Astrocyte of the cerebellum (primary cell): ENCODE data around the gene CDC14A.

ENCODE experiments used
- DNase-seq: peaks from one replicate; pipeline ENCODE4 v3.0.0-alpha.2; 2011; ENCODE audit warnings: low read depth
- H3K4me3 ChIP-seq: 2 replicates; pipeline ENCODE4 v1.5.1; 2011; ENCODE audit warnings: mild to moderate bottlenecking, low read depth, low read length, moderate library complexity
- in situ Hi-C: cut with HindIII; loops from 2 replicates; pipeline ENCODE4 v1.10.0; 2017; ENCODE audit warnings: low sequenced_read_pairs
- TF ChIP-seq, protein P1 (sequence below): IDR thresholded peaks from 2 replicates; pipeline ENCODE4 v1.5.1; 2012; ENCODE audit warnings: low read length, low read depth, moderate library complexity, mild to moderate bottlenecking; ENCODE audit errors: missing control alignments

CDC14A gene

GRCh38 chr1:100552031-100552430 is 199.7 kb downstream of the CDC14A start:
- H3K4me3 ChIP-seq: no peak overlapping the region
- no peak for DNase-seq
- in situ Hi-C loops: no loop called here
- TF ChIP-seq, protein P1, sequence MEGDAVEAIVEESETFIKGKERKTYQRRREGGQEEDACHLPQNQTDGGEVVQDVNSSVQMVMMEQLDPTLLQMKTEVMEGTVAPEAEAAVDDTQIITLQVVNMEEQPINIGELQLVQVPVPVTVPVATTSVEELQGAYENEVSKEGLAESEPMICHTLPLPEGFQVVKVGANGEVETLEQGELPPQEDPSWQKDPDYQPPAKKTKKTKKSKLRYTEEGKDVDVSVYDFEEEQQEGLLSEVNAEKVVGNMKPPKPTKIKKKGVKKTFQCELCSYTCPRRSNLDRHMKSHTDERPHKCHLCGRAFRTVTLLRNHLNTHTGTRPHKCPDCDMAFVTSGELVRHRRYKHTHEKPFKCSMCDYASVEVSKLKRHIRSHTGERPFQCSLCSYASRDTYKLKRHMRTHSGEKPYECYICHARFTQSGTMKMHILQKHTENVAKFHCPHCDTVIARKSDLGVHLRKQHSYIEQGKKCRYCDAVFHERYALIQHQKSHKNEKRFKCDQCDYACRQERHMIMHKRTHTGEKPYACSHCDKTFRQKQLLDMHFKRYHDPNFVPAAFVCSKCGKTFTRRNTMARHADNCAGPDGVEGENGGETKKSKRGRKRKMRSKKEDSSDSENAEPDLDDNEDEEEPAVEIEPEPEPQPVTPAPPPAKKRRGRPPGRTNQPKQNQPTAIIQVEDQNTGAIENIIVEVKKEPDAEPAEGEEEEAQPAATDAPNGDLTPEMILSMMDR: no peak

GRCh38 chr1:100552922-100553321 is 200.6 kb downstream of the CDC14A start:
- DNase-seq: no peak
- no peak overlapping the region for H3K4me3 ChIP-seq
- TF ChIP-seq, protein P1: no peak
- in situ Hi-C loops: no loop called here

DNA sequence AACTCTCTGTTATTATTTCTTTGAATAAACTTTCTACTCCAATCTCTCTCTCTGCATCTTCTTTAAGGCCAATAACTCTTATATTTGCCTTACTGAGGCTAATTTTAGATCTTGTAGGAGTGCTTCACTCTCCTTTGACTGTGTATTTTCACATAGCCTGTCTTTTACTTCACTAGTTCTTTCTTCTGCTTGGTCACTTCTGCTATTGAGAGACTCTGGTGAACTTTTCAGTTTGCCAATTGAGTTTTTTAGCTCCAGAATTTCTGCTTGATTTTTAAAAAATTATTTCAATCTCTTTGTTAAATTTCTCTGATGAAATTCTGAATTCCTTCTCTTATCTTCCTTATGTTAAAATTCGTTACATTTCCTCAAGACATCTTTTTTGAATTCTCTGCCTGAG is 203.9 kb downstream of the CDC14A start:
- no peak overlapping the region for H3K4me3 ChIP-seq
- in situ Hi-C loops: no loop called here
- TF ChIP-seq, protein P1: no peak
- DNase-seq: no peak

GRCh38 chr1:100556925-100557605 is 204.8 kb downstream of the CDC14A start:
- TF ChIP-seq, protein P1: no peak
- in situ Hi-C loops: no loop called here
- DNase-seq: no peak
- H3K4me3 ChIP-seq: no peak overlapping the region

- TF ChIP-seq, protein P1: no peak
- no peak overlapping the region for H3K4me3 ChIP-seq
- DNase-seq: no peak
- in situ Hi-C loops: no loop called here
Measured at GRCh38 chr1:100557606-100557953, 205.3 kb downstream of the CDC14A start.

GRCh38 chr1:100565533-100565932 is 213.2 kb downstream of the CDC14A start:
- DNase-seq: no peak
- TF ChIP-seq, protein P1: no peak
- in situ Hi-C loops: no loop called here
- no peak overlapping the region for H3K4me3 ChIP-seq
